Effector memory CD8-positive, alpha-beta T cell (primary cell): Measurements from ENCODE around the gene MEGF6.

Experiments
- ATAC-seq: fragments of 150-1000 bp; cut with Tn5 transposase; replicated peaks from 2 replicates; pipeline ENCODE4 v1.10.0; 2021; ENCODE audit warnings: mild to moderate bottlenecking, moderate library complexity
- DNase-seq, 3 experiments: peaks; one replicate each; pipeline ENCODE4 v3.0.0; 2021
- H3K27ac Mint-ChIP-seq, 2 donors: one replicate each; pipeline ENCODE4 v1.8.0; 2022; ENCODE audit warnings: mild to moderate bottlenecking in 2 of 2, mixed read lengths in 2 of 2, moderate library complexity in 2 of 2
- H3K27me3 Mint-ChIP-seq, 2 donors: one replicate each; pipeline ENCODE4 v1.8.0; 2022; ENCODE audit warnings: mixed read lengths in 2 of 2
- H3K36me3 Mint-ChIP-seq: one replicate; pipeline ENCODE4 v1.8.0; 2022; ENCODE audit warnings: mild to moderate bottlenecking, moderate library complexity, mixed read lengths; ENCODE audit not compliant: insufficient read depth
- H3K4me1 Mint-ChIP-seq, 2 donors: one replicate each; pipeline ENCODE4 v1.8.0; 2022; ENCODE audit warnings: low read depth in 2 of 2, mixed read lengths in 2 of 2
- H3K4me3 Mint-ChIP-seq, 2 donors: one replicate each; pipeline ENCODE4 v1.8.0; 2022; ENCODE audit warnings: mild to moderate bottlenecking in 2 of 2, mixed read lengths in 2 of 2, moderate library complexity in 2 of 2
- H3K9me3 Mint-ChIP-seq, 2 donors: one replicate each; pipeline ENCODE4 v1.8.0; 2022; ENCODE audit warnings: mixed read lengths in 2 of 2

The MEGF6 gene

GRCh38 chr1:3504822-3505153 lies 106.5 kb downstream of the MEGF6 start:
- no peaks in the 10 kb centered on the region for H3K27me3 Mint-ChIP-seq
- no peaks in the 10 kb centered on the region for H3K9me3 Mint-ChIP-seq
- peaks cover 3% of the 10 kb centered on the region for H3K36me3 Mint-ChIP-seq
- H3K4me3 Mint-ChIP-seq, result no peak overlapping the region
- DNase-seq (no peak), ATAC-seq (no peak)
- H3K27ac Mint-ChIP-seq, result no peak overlapping the region
- no peaks in the 10 kb centered on the region for H3K4me1 Mint-ChIP-seq

GRCh38 chr1:3504151-3504821 lies 107.0 kb downstream of the MEGF6 start:
- Mint-ChIP-seq H3K36me3 (peaks cover 3% of the 10 kb centered on the region), H3K27ac (no peak overlapping the region), H3K9me3 (no peaks in the 10 kb centered on the region), H3K4me3 (no peak overlapping the region), H3K4me1 (no peaks in the 10 kb centered on the region), H3K27me3 (no peaks in the 10 kb centered on the region)
- ATAC-seq (no peak), DNase-seq (no peak)

DNA sequence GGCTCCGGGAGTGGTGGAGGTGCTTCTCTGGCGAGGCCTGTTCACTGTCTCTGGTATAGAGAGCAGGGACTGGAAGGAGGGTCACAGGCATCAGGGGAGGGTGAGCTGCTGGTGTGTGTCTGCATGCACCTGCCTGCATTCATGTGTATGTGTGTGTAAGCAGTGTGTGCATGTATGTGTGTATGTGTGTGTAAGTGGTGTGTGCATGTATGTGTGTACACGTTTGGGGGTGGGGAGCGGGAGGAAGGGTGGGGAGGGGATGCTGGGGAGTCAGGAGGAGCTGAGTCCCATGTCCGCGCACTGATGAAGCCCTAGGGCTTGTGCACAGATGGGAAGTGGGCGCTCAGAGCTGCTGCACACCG lies 107.8 kb downstream of the MEGF6 start:
- ATAC-seq, result no peak
- DNase-seq, result no peak
- Mint-ChIP-seq H3K9me3 (no peaks in the 10 kb centered on the region), H3K27me3 (no peaks in the 10 kb centered on the region), H3K27ac (peak overlapping the region in 1 of 2 donors; percentile 13), H3K4me3 (no peak overlapping the region), H3K4me1 (no peaks in the 10 kb centered on the region), H3K36me3 (peaks cover 3% of the 10 kb centered on the region)

DNA sequence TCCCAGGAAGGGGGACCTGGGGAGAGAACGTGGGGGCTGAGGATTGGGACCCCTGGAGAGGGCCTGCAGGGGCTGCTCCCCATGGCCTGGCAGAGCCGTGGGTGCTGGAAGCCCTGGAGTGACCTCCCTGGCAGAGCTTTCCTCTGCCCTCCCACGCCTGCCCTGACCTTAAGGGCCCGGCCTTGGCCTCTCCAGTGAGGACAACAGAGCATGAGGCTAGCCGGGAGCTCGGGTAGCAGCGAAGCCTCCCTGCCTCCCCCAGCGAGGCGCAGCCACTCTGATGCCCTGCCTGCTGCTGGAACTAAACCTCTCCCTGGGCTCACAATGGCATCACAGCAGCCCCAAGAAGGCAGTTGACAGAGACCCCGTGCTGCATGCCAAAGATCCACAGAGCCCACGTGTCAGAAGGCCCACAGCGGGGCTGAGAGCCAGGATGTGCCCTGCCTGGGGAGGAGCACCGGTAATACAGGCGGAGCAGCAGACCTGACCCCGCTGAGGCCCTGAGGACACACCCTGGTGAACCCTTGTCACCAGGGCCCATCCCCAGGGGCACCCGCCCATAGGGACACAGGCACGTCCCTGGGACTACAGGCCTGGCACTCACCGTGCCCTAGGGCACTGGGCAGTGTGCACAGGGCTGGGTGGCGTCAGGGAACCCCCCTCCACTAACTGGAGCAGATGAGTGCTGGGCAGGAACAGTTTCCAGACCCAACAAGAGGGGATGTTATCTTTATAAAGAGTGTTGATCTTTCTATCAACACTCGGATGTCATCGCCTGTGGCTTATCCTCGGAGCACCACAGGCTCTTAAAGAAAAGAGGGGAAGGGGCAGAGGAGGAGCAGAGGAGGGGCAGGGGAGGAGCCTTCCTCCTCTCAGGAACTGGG lies 108.4 kb downstream of the MEGF6 start:
- peaks cover 3% of the 10 kb centered on the region for H3K36me3 Mint-ChIP-seq
- H3K9me3 Mint-ChIP-seq, result no peaks in the 10 kb centered on the region
- no peaks in the 10 kb centered on the region for H3K27me3 Mint-ChIP-seq
- H3K4me3 Mint-ChIP-seq, result no peak overlapping the region
- ATAC-seq (no peak), DNase-seq (no peak)
- H3K27ac Mint-ChIP-seq, result peak overlapping the region in 1 of 2 donors; percentile 13
- no peaks in the 10 kb centered on the region for H3K4me1 Mint-ChIP-seq

GRCh38 chr1:3501856-3502640 lies 109.3 kb downstream of the MEGF6 start:
- ATAC-seq (no peak), DNase-seq (peak in 1 of 3 experiments; percentile 20)
- H3K4me1 Mint-ChIP-seq, result no peaks in the 10 kb centered on the region
- H3K27me3 Mint-ChIP-seq, result no peaks in the 10 kb centered on the region
- no peaks in the 10 kb centered on the region for H3K9me3 Mint-ChIP-seq
- no peak overlapping the region for H3K4me3 Mint-ChIP-seq
- H3K27ac Mint-ChIP-seq, result no peak overlapping the region
- H3K36me3 Mint-ChIP-seq, result peaks cover 2% of the 10 kb centered on the region

GRCh38 chr1:3501437-3501836 lies 109.9 kb downstream of the MEGF6 start:
- H3K9me3 Mint-ChIP-seq, result no peaks in the 10 kb centered on the region
- DNase-seq (no peak), ATAC-seq (no peak)
- H3K27ac Mint-ChIP-seq, result no peak overlapping the region
- H3K36me3 Mint-ChIP-seq, result no peaks in the 10 kb centered on the region
- no peaks in the 10 kb centered on the region for H3K4me1 Mint-ChIP-seq
- no peak overlapping the region for H3K4me3 Mint-ChIP-seq
- H3K27me3 Mint-ChIP-seq, result no peaks in the 10 kb centered on the region

DNA sequence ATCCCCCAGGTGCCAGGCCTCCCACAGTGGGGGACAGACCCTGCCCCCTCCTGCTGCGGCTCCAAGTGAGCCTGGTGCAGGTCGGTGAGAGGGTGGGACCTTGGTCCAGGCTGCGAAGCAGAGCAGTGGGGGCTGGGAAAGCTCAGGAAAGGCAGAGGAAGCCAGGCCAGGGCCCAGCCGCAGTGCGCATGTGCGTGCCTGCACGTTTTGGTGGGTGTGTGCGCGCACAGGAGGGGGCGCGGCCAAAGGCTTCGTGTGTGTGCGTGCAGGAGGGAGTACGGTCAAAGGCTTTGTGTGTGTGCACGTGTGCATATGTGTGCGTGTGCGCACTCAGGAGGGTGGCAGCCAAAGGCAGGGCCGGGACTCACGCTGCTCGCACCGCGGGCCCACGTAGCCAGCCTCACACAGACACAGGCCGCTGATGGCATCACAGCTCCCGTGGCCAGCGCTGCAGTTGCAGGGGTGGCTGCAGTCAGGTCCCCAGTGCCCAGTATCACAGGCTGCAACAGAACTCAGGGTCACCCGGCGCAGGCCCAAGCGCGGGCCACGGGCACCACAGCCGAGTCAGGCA lies 111.0 kb downstream of the MEGF6 start:
- ATAC-seq, result no peak
- H3K36me3 Mint-ChIP-seq, result no peaks in the 10 kb centered on the region

GRCh38 chr1:3499611-3500010 lies 111.7 kb downstream of the MEGF6 start:
- no peaks in the 10 kb centered on the region for H3K9me3 Mint-ChIP-seq
- no peaks in the 10 kb centered on the region for H3K27me3 Mint-ChIP-seq
- no peaks in the 10 kb centered on the region for H3K4me1 Mint-ChIP-seq
- DNase-seq, result no peak
- H3K4me3 Mint-ChIP-seq, result no peak overlapping the region
- no peaks in the 10 kb centered on the region for H3K36me3 Mint-ChIP-seq
- H3K27ac Mint-ChIP-seq, result no peak overlapping the region
- ATAC-seq, result no peak

More for the DNA sequence above, 111.0 kb downstream of the MEGF6 start:
- Mint-ChIP-seq H3K4me1 (no peaks in the 10 kb centered on the region), H3K9me3 (no peaks in the 10 kb centered on the region), H3K27me3 (no peaks in the 10 kb centered on the region), H3K4me3 (no peak overlapping the region), H3K27ac (no peak overlapping the region)
- no peak for DNase-seq

DNA sequence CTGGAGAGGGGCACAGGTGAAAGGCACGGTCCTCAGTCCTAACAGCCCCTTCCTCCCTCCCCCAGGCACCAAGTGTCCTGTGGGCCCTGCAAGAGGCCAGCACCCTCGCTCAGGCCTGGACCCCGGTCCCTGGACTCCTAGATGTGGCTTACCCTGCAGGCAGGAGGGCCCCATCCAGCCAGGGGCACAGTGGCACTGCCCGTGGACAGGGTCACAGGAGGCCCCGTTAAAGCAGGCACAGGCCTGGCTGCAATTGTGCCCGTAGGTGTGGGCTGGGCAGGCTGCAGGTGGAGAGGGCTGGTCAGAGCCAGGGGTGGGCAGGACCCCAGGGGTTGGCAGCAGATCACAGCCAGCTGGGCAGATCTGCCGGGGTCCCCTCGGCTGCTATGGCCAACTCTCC lies 112.3 kb downstream of the MEGF6 start:
- Mint-ChIP-seq H3K9me3 (no peaks in the 10 kb centered on the region), H3K4me1 (no peaks in the 10 kb centered on the region), H3K27ac (no peak overlapping the region), H3K27me3 (no peaks in the 10 kb centered on the region), H3K4me3 (no peak overlapping the region), H3K36me3 (no peaks in the 10 kb centered on the region)
- DNase-seq (no peak), ATAC-seq (no peak)

DNA sequence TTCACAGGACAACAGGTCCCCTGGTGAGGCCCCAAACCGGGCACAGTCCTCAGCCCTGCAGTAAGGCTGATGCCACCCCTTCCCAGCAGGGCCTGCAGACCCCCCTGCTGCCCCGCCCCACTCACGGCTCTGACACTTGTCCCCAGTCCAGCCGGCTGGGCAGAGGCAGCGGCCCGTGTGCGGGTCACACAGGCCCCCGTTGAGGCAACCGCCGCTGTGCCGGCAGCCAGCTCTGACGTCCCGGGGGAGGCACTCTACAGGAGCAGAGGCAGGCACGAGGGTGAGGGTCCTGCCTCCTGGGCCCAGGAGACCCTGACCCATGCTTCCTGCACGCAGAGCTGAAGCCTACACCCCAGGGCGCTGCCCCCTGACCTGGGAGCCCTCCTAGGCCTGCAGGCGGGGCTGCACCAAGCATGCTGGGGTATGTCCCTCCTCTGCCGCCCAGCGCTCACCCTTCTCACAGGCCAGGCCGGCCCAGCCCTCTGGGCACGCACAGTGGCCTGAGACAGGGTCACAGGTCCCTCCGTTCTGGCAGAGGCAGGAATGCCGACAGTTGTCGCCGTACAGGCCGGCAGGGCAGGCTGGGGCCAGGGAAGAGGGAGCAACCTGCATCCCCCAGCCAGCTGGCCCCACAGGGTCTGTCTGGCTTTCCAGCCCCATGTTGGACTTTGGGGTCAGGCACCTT lies 112.9 kb downstream of the MEGF6 start:
- no peaks in the 10 kb centered on the region for H3K36me3 Mint-ChIP-seq
- H3K4me1 Mint-ChIP-seq, result no peaks in the 10 kb centered on the region
- no peaks in the 10 kb centered on the region for H3K27me3 Mint-ChIP-seq
- no peak for DNase-seq
- no peak overlapping the region for H3K27ac Mint-ChIP-seq
- H3K9me3 Mint-ChIP-seq, result no peaks in the 10 kb centered on the region
- no peak for ATAC-seq
- H3K4me3 Mint-ChIP-seq, result no peak overlapping the region

- H3K4me1 Mint-ChIP-seq, result no peaks in the 10 kb centered on the region
- H3K4me3 Mint-ChIP-seq, result no peak overlapping the region
- no peak overlapping the region for H3K27ac Mint-ChIP-seq
- H3K27me3 Mint-ChIP-seq, result no peaks in the 10 kb centered on the region
- no peaks in the 10 kb centered on the region for H3K36me3 Mint-ChIP-seq
- H3K9me3 Mint-ChIP-seq, result no peaks in the 10 kb centered on the region
- DNase-seq (no peak), ATAC-seq (no peak)
Observed at GRCh38 chr1:3497521-3497920, 113.8 kb downstream of the MEGF6 start.

- H3K27me3 Mint-ChIP-seq, result no peaks in the 10 kb centered on the region
- H3K9me3 Mint-ChIP-seq, result no peaks in the 10 kb centered on the region
- no peak overlapping the region for H3K27ac Mint-ChIP-seq
- H3K4me3 Mint-ChIP-seq, result no peak overlapping the region
- ATAC-seq (no peak), DNase-seq (no peak)
- H3K4me1 Mint-ChIP-seq, result no peaks in the 10 kb centered on the region
- H3K36me3 Mint-ChIP-seq, result no peaks in the 10 kb centered on the region
Observed at GRCh38 chr1:3496916-3497315, 114.4 kb downstream of the MEGF6 start.
